Lower lobe of right lung (tissue), 2 donors: ENCODE data around the gene ITPK1. TPM values are rescaled to one million over a fixed set of nuclear protein-coding genes. Genes with fewer than 3 reads are reported as not detected.
A peak's percentile ranks its signal among the peaks of the same experiment; 100 is the strongest.

ENCODE experiments used
- ATAC-seq, 2 donors: fragments of 200-7000 bp; cut with Tn5 transposase; one replicate each; pipeline ENCODE4 v1.9.1; 2020 to 2022; ENCODE audit warnings: mild to moderate bottlenecking in 2 of 2, moderate library complexity in 2 of 2
- DNase-seq: peaks from one replicate; pipeline ENCODE4 v3.0.0-alpha.2; 2020
- H3K27ac ChIP-seq: fragments of 200-600 bp; one replicate; pipeline ENCODE4 v1.8.0; 2022
- H3K27me3 ChIP-seq: fragments of 200-600 bp; one replicate; pipeline ENCODE4 v1.8.0; 2022; ENCODE audit warnings: low read depth
- H3K36me3 ChIP-seq: fragments of 200-600 bp; one replicate; pipeline ENCODE4 v1.8.0; 2022; ENCODE audit warnings: mild to moderate bottlenecking
- H3K4me1 ChIP-seq: fragments of 200-600 bp; one replicate; pipeline ENCODE4 v1.8.0; 2022
- H3K4me3 ChIP-seq: fragments of 200-600 bp; one replicate; pipeline ENCODE4 v1.8.0; 2022; ENCODE audit warnings: mild to moderate bottlenecking
- H3K9me3 ChIP-seq: fragments of 200-600 bp; one replicate; pipeline ENCODE4 v1.8.0; 2022
- CTCF ChIP-seq: fragments of 200-600 bp; IDR thresholded peaks from one replicate; pipeline ENCODE4 v1.8.0; 2022; ENCODE audit warnings: antibody characterized with exemption, mild to moderate bottlenecking
- intact Hi-C: fragments of 100-400 bp; cut with DNase I; formaldehyde crosslinking; loops from one replicate; pipeline ENCODE4 v1.11.0; 2022
- total RNA-seq: library from RNA; stranded (reverse); fragmentation: NEBNext Ultra II Directional; extraction: Animal tissue kit (Norgen Biotek cat#: 25700); gene quantifications from one replicate; pipeline ENCODE4 v1.2.1, GENCODE V29; 2021
- donor health status: DM: no; HTN: yes; CAD: no; lungs with severe emphysema.

Gene ITPK1
- total RNA-seq, 1 donor from 2014 or later = 129 TPM

- DNase-seq = no peak
- intact Hi-C loops = loop anchor here (5.0 kb wide), 1 partner anchor 79 kb away; no protein-coding TSS in a partner anchor
- H3K4me3 ChIP-seq = no peak overlapping the region
- TF ChIP-seq CTCF = no peak
- ATAC-seq = peak; percentile 4 to 24
- no peaks in the 10 kb centered on the region for H3K36me3 ChIP-seq
- H3K9me3 ChIP-seq = no peaks in the 10 kb centered on the region
- peaks cover 43% of the 10 kb centered on the region for H3K4me1 ChIP-seq
- no peak overlapping the region for H3K27ac ChIP-seq
- no peaks in the 10 kb centered on the region for H3K27me3 ChIP-seq
Observed at GRCh38 chr14:93033084-93033982, 82.4 kb downstream of the ITPK1 start.

GRCh38 chr14:93032421-93032936 lies 83.2 kb downstream of the ITPK1 start:
- Histone ChIP-seq H3K27me3 (no peaks in the 10 kb centered on the region), H3K36me3 (no peaks in the 10 kb centered on the region), H3K9me3 (no peaks in the 10 kb centered on the region), H3K27ac (no peak overlapping the region), H3K4me3 (no peak overlapping the region), H3K4me1 (peaks cover 43% of the 10 kb centered on the region)
- TF ChIP-seq CTCF = no peak
- intact Hi-C loops = loop anchor here (5.0 kb wide), 1 partner anchor 80 kb away; no protein-coding TSS in a partner anchor
- peak; percentile 30 to 48 for ATAC-seq
- peak; percentile 68 for DNase-seq

GRCh38 chr14:93031505-93032315 lies 84.0 kb downstream of the ITPK1 start:
- Histone ChIP-seq H3K27me3 (no peaks in the 10 kb centered on the region), H3K36me3 (no peaks in the 10 kb centered on the region), H3K4me3 (no peak overlapping the region), H3K27ac (no peak overlapping the region), H3K9me3 (no peaks in the 10 kb centered on the region), H3K4me1 (peaks cover 38% of the 10 kb centered on the region)
- ATAC-seq (no peak), DNase-seq (no peak)
- intact Hi-C loops = loop anchor here (5.0 kb wide), 1 partner anchor 81 kb away; no protein-coding TSS in a partner anchor
- no peak for TF ChIP-seq CTCF

DNA sequence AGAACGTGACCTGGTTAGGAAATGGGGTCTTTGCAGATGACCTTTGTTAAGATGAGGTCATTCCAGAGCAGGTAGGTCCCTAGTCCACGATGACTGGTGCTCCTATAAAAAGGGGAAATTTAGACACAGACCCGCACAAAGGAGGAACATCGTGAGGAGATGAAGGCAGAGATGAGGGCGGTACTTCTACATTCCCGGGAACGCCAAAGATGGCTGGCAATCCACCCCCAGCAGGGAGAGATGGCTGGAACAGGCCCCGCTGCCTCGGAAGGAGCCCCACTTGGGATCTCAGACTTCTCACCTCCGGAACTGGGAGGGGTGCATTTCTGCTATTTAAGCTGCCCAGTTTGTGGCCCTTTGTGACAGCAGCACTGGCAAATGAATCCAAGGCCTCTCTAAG lies 85.0 kb downstream of the ITPK1 start:
- H3K36me3 ChIP-seq = no peaks in the 10 kb centered on the region
- H3K4me1 ChIP-seq = peaks cover 28% of the 10 kb centered on the region
- H3K27me3 ChIP-seq = no peaks in the 10 kb centered on the region
- H3K9me3 ChIP-seq = no peaks in the 10 kb centered on the region
- TF ChIP-seq CTCF = no peak
- intact Hi-C loops = loop anchor here (5.0 kb wide), 1 partner anchor 82 kb away; no protein-coding TSS in a partner anchor
- H3K27ac ChIP-seq = no peak overlapping the region
- ATAC-seq (no peak), DNase-seq (no peak)
- H3K4me3 ChIP-seq = no peak overlapping the region

- TF ChIP-seq CTCF = no peak
- Histone ChIP-seq H3K36me3 (no peaks in the 10 kb centered on the region), H3K27me3 (no peaks in the 10 kb centered on the region), H3K9me3 (no peaks in the 10 kb centered on the region), H3K4me3 (no peak overlapping the region), H3K4me1 (peaks cover 28% of the 10 kb centered on the region), H3K27ac (no peak overlapping the region)
- intact Hi-C loops = loop anchor here (5.0 kb wide), 1 partner anchor 82 kb away; no protein-coding TSS in a partner anchor
- DNase-seq (no peak), ATAC-seq (no peak)
Observed at GRCh38 chr14:93029911-93030508, 85.7 kb downstream of the ITPK1 start.
